Spleen (tissue), 7 donors: ENCODE data around the gene EPHB1.
"Not testable (repeated sequence)": the region's sequence is repeated elsewhere in the genome, so short reads cannot be mapped to it uniquely, and the experiment has no call there.

Experiments used
- POLR2A ChIP-seq, 3 donors: fragments of 450-650 bp; IDR thresholded peaks; one replicate each; pipeline ENCODE4 v1.5.1; 2017; ENCODE audit warnings: antibody characterized with exemption in 3 of 3, mild to moderate bottlenecking in 1 of 3
- POLR2AphosphoS5 ChIP-seq, 3 donors: sonication (generic); formaldehyde crosslinking; IDR thresholded peaks; one replicate each; pipeline ENCODE4 v1.5.1; 2017; ENCODE audit warnings: antibody characterized with exemption in 3 of 3
- TF ChIP-seq, protein P1 (sequence below), 11 experiments: fragments of 200-600 bp in 7 of 11; fragments of 450-650 bp in 4 of 11; sonication (generic) in 4 of 11; IDR thresholded peaks in 8 of 11; conservative IDR thresholded peaks in 3 of 11; 1 replicate in 7 of 11; 2 replicates in 4 of 11; pipeline versions ENCODE4 v1.4.0 to v1.8.0; 2016 to 2021; ENCODE audit warnings: antibody characterized with exemption in 11 of 11, inconsistent platforms in 4 of 11, mild to moderate bottlenecking in 1 of 11
- donor health status: DM: no; HTN: no; CAD: no; lungs with moderate emphysema.
- donor health status: DM: no; HTN: no; CAD: no.
- donor health status: DM: no; HTN: no; CAD: no.

DNA sequence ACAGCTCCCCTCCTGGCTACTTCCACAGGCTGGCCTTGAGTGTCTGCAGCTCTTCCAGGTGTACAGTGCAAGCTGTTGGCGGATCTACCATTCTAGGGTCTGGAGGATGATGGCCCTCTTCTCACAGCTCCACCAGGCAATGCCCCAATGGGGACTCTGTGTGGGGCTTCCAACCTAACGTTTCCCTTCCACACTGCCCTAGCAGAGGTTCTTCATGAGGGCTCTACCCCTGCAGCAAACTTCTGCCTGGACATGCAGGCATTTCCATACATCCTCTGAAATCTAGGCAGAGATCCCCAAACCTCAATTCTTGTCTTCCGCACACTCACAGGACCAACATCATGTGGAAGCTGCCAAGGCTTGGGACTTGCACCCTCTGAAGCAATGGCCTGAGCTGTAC, 438.4 kb downstream of the EPHB1 start:
- TF ChIP-seq POLR2AphosphoS5, POLR2A (IDR thresholded peaks at IDR 0.05): not testable (repeated sequence)
- TF ChIP-seq, protein P1, sequence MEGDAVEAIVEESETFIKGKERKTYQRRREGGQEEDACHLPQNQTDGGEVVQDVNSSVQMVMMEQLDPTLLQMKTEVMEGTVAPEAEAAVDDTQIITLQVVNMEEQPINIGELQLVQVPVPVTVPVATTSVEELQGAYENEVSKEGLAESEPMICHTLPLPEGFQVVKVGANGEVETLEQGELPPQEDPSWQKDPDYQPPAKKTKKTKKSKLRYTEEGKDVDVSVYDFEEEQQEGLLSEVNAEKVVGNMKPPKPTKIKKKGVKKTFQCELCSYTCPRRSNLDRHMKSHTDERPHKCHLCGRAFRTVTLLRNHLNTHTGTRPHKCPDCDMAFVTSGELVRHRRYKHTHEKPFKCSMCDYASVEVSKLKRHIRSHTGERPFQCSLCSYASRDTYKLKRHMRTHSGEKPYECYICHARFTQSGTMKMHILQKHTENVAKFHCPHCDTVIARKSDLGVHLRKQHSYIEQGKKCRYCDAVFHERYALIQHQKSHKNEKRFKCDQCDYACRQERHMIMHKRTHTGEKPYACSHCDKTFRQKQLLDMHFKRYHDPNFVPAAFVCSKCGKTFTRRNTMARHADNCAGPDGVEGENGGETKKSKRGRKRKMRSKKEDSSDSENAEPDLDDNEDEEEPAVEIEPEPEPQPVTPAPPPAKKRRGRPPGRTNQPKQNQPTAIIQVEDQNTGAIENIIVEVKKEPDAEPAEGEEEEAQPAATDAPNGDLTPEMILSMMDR (IDR thresholded peaks at IDR 0.05 in 8 of 11, conservative IDR thresholded peaks at IDR 0.05 in 3 of 11) = not testable (repeated sequence)
